ENCODE measurements around the gene GNG12. TPM values are rescaled to one million over a fixed set of nuclear protein-coding genes. Genes with fewer than 3 reads are reported as not detected.
A peak's percentile ranks its signal among the peaks of the same experiment; 100 is the strongest.

Gene GNG12
- total RNA-seq, 1 experiment from 2014 or later: 144 TPM

DNA sequence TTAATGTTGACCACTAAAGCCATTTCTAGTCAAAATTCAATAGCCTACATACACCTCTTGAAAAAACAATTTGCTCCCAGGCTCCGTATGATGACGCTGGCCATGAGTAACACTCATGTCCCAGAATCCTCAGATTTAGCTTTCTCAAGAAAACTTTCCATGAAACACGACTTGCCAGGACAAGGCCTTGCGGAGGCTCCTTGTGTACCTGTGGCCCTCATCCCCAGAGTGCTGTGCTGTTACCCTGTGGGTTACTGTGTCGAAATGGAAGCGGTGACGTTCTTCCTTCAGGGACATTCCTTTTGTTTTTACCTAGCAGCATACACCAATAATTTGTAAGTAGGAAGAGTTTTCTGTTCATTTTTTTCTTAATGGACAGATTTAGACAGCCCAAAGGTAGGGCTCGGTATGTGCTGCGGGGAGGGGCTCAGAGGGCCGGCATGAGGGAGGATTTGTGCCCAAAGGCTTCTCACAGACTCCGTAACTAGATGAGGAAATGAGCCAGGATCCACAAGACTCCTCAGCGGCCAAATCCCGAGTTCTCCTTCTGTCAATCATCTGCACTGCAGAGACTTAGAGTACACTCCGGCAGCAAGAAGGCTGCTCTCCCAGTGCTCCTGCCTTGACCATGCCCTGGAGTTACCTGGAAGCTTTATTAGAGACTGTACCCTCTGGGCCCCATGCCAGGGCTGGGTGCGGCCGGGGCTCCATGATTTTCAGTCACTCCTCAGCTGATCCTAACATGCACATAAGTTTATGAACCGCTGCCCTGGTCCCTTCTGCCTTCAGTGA lies 17.8 kb downstream of the GNG12 start:
- DNase-seq (ENCODE audit: low read depth): no peak

DNA sequence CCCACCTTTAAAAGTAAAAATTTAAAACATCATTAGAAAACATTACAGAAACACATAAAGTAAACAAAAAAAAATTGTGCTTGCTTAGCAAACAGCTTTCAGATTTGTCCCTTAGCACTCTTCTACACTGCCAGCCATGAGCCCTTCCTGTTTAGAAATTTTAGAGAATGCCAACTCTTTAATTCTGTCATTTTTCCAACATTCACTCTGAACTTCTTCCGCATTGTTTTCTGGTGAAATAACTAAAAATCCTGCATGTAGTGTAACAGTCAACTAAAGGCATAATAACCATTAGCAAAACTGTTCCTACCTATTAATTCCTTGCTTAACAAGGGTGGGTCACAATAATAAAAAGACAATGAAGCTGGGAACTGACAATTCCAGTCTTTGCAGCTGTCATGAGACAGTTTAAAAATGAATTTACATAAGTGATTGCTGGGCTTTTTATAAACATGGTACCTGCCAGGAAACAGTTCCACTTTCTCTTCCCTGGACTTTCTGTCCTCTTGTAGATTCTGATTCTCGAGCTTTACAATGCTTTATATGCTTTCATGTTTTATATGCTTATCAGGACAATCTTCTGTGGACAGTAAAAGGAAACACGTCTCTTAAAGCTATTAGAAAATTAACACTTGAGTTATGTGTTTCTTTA lies 19.0 kb downstream of the GNG12 start:
- DNase-seq (ENCODE audit: low read depth): no peak

DNA sequence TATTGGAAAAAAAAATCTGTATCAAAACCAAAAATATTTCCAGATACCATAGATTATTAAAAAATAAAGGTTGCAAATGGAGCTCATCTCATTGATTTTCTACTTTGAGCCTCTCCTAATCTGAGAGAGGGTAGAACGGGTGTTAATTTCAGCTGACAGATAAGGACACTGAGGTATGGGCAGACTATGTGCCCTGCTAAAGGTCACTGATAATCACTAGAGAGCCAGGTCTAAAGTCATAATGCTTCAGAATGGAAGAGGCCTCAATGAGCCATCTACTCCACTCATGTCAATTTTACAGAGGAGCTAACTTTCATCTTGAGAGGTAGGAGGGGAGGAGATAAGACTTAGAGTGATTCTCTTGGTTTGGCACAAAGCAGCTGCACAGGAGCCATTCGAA lies 21.0 kb downstream of the GNG12 start:
- DNase-seq (ENCODE audit: low read depth): no peak

DNA sequence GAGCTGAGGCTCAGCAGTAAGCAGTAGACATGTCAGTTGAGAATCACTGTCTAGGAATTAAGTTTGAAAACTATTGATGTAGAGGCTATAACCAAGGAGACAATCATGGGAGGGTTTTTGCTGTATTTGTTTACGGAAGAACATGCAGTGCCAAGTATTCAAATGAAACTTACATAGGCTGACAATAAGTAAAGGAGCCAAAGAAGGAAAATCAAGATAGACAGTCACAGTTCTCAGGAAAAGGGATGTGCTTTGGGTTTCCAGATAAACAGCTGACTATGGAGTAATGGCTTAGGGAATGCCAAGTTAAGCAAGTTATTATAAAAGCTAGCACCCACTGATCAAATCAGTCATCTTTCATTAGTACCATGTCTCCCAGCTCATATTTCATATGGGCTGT lies 21.5 kb downstream of the GNG12 start:
- no peak for DNase-seq (ENCODE audit: low read depth)

DNA sequence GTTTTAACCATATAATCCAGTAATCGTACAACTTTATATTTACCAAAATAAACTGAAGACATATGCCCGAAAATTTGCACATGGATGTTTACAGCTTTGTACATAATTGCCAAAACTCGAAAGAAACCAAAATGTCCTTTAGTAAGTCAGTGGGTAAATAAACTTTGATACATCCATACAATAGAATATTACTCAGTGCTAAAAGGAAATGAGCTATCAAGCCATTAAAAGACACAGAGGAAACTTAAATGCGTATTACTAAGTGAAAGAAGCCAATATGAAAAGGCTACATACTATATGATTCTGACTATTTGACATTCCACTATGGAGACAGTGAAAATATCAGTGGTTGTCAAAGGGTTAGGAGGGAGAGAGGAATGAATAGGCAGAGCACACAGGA lies 23.4 kb downstream of the GNG12 start:
- no peak for DNase-seq (ENCODE audit: low read depth)

DNA sequence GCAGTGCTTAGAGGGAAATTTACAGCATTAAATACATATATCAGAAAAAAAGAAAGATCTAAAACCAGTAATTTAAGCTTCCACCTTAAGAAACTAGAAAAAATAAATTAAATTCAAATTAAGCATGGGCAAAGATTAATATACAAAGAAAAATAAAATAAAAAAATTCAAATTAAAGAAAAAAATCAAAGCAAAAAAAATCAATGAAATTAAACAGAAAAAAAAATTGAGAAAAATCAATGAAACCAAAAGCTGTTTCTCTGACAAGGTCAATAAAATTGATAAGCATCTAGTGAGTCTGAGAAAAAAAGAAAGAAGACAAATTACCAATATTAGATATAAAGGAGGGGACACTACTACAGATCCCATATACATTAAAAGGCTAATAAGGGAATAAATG lies 26.0 kb downstream of the GNG12 start:
- DNase-seq (ENCODE audit: low read depth): no peak

DNA sequence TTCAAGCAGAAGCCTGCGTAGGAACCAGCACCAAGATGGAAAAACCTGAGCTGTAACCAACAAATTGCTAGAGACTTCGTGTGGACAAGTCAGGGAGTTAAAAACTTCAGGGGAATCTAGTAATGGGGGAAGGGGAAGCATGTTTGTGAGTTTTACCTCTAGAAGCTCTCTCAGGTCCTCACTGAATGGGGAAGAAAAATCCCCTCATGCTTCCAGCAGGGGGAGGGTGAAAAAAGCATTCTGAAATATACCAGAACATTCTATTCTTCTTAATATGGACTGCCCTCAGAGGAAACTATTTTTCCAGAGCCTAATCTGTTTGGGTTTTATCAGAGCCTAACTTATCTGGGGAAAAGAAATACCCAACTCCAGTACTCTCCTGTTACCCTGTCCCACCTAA lies 28.6 kb downstream of the GNG12 start:
- DNase-seq (ENCODE audit: low read depth): no peak

DNA sequence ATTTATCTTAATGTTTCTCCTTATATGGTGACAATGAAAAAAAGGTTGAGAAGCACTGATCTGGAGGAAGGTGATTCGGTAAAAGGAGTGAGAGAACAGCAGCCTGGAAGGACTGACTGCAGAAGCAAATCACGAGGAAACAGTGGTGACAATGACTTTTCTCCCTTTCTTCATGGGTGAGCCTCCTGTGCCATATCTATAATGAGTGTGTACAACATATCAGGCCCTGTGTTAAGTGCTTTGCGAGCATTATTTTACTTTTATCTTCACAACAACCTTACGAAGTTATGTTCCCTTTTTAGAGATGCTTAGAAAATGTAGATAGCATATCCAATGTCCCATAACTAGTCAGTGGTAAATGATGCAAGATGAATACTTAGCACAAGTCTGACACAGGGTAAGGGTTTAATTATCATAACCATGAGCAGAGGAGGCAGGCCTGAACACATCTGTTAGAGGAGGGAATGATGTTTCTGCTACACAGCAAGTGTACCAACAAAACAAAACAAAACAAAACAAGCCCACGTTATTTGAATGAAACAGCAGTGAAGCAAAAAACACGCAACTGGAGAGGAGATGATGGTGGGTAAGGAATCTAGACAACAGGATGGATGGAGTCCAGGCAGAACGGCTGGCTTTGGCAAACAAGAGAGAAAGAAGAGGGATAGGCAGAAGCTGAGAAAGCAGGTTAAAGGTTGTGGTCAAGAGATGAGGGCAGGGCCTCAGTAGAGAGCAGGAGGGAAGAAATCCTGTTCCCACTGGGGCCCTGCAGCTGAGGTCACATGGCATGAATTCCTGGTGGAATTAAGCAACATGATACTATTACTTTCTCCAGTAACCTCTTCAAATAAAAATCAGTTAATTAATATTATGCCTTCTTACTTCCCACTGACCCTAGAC lies 29.6 kb downstream of the GNG12 start:
- no peak for DNase-seq (ENCODE audit: low read depth)

DNA sequence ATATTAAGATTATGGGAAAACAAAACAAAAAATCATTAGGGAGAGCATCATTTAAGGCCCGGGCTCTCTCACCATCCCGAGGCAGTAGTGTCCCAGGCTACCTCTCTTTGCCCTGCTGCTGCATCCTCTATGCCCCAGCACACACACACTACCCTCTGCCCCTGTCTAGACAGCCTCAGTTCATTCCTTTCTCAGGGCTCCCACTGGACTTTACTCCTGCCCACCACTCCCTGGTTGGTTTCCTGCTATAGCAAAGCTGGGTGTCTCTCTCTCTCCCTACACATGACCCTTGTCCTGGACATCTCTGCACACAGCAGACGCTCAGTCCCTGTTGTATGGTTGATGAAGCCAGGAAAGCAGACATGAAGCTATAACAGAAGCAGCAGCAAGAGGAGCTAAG lies 30.7 kb downstream of the GNG12 start:
- no peak for DNase-seq (ENCODE audit: low read depth)

DNA sequence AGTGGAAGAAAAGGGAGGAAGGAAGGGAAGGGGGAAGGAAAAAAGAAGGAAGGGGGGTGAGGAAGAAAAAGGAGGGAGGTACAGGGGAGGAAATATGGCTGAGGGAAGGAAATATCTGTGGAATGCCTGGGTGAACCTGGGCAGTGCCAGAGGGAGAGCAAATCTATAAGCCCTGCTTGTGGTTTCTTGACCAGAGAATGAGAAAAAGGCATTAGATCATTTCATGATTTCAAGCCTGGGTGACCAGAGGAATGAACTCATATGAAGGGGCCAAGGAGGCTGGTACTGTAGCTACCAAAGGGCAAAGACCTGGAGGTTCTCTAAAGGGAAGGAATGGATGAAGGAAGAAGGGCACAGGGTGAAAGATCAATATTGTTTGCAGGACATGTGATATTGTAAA lies 31.4 kb downstream of the GNG12 start:
- DNase-seq (ENCODE audit: low read depth): no peak

DNA sequence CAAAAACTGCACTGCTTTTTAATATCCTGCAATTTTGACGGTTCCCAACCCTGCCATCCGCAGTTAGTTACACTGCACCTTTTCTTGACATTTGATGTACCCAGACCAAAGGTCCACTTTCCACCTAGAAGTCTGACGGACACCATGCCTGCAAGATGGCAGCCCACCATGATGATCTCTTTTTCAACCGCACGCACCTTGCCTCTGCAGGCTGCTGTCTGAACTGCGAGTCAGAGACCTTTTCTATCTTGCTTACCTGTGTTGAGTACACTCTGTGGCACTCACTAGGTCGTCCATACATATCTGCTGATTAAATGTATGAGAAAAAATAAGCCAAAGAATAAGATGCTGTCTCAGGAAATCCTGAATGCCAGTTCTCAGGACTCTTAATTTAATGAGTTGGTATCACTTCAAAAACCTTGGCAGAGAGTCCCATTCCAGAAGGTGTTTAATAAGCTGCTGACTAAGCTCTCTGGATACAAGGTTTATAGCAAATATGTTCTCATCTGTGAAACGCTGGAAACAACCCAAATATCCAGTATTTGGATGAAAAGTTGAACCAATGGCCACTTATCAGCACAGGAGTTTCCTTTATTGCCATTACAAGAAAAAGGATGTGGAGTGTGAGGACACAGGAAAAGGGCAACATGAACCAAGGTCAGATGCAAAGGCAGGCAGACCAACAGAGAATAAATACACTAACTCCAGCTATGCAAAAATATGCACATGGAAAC lies 37.9 kb downstream of the GNG12 start:
- DNase-seq (ENCODE audit: low read depth): no peak

DNA sequence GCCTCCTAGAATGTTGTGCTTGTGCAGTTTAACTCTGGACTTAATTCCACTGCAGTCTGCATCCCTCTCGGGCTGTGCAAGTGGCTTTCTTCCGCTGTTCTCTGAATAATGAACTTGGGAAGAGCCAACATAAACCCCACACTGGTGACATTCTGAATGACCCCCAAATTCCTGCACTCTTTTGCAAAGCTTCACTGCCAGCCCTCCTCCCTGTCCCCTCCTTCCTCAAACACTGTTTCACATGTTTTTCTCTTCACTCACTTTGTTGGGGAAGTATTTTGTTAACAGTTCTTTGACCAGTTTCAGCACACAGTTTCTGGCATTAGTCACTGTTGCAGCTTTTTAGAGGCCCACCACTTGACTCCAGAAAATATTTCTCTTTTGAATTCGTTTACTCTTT lies 39.7 kb downstream of the GNG12 start:
- DNase-seq (ENCODE audit: low read depth): peak; percentile 14

DNA sequence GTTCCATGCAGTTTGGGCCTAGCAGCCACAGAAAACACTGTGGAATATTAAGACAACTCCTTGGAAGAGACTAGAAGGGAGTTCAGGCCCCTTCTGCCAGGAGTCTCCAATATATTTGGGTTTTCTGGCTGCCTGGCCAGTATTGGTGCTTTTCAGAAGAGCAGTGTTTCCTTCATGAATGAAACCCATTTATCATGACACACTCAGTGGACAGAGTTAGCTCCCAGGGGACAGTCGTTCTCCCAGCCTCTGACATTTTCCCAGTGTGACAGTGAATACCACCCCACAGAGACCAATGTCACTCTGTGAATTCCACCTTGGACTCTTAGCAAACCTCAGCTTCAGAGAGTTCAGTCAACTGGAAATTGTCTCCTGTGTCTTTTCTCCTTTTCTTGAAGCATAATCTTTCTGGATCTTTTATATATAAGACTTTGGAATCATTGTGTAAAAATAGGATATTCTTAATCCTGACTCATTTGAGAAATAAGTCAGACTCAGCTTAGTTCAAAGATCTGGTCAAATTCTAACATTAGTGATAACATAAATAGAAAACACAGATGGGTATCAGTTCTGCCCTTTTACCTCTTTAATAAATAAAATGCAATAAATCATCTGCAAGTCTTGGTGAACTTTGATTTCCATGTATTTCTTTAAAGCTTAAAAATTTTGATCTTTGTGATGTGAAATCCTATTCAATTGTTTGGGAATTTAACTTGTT lies 40.4 kb downstream of the GNG12 start:
- DNase-seq (ENCODE audit: low read depth): peak; percentile 11

DNA sequence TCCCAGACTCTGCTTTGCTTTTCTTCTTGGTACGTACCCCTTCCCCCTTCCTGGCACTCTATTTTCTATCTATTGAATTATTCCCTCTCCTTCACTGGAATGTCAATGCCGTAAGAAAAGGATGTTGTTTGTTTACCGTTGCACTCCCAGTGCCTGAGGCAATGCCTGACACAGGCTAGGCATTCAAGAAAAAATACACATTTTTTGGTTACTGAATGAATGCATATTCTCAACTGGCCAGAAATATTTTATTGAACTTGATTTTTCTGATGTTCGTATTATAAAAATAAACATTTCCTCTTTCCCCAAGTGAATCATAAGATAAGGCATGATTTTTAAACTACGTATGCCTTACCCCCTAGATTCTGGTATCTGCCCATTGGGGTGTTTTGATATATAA lies 41.2 kb downstream of the GNG12 start:
- DNase-seq (ENCODE audit: low read depth): no peak

DNA sequence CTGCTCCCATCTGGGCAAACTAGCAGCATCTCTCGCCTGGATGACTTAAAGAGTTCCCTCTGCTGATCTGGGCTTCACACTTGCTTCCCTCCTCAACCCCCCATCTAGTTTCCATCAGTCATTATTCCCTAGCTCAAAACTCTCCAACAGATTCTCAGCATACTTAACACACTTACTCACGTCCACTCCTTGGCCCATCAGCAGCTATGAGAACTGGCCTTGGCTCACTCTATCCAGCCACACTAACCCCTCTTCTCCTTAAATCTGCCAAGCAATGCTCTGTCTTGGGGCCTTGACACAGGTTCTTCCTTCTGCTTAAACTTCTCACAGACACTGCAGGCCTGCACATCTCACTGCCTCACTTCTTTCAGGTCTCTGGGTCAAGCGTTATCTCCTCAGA lies 41.6 kb downstream of the GNG12 start:
- DNase-seq (ENCODE audit: low read depth): peak; percentile 92

DNA sequence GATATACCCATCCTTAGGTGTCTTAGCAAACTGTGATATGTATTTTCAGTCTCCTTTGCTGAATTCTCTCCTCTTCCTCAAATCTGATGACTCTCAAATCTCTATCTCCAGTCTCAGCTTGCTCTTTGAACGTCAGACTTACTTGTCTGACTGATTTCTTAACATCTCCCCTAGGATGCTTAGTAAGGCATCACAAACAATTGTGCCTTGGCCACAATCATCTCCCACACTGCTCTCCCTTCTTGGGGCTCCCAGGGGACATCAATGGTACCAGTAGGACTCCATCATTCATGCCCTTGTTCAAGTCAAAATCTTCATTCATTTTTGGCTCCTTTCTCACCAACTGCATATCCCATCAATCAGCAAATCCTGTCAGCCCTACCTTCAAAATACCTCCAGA lies 42.0 kb downstream of the GNG12 start:
- no peak for DNase-seq (ENCODE audit: low read depth)

DNA sequence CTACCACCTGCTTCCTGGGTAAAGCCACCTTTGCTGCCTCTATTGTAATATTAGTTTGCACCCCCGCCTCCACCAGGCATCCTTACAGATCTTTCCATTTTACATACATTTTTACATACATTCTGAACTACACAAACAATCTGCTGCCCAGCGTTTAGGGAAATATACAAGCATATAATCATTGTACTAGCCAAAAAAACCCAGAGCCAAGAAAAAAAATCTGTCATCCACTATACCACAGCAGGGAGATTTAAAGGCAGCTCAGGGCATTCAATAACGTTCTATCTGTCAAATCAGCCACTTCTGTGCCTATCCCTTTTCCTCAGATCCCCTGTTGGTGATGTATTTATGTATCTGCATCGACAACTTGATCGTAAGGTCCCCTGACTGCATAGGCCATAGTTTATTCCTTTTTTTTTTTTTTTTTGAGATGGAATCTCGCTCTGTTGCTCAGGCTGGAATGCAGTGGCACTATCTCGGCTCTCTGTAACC lies 43.0 kb downstream of the GNG12 start:
- DNase-seq (ENCODE audit: low read depth): no peak

DNA sequence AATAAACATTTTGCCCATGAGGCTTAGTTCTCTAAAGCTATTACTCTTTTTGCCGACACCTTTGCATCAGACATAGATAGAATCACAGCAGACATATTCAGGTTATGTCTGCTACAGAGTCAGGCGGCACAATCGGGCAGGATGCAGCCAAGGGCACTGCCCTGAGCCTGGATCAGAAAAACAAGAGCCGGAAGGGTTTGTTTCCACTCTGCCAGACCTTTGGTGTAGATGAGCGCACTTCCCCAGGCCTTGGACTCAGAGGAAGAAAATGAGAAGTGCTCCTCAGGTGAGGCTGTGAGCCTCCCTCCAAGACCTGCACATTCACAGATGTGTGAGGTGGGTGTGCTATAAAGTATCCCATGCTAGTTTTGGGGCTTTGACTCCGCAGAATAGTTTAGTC lies 43.7 kb downstream of the GNG12 start:
- DNase-seq (ENCODE audit: low read depth): no peak

DNA sequence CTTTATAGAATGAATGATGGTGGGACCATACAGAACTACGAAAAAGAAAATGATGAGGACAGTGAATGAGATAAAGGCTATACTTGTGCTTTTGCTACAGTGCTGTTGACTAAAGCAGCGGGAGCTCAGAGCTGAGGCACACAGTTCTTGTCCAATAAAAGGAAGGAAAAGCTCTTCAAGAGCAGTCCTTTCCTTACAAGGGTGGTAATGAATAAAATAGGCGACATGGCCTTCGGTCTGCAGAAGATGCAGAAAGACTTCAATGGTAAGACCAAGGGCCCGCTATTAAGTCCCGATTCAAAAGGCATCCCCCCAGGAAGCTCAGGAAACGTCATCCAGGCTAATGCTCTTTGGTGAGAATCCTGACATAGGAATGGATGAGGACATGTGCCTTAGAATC lies 44.4 kb downstream of the GNG12 start:
- DNase-seq (ENCODE audit: low read depth): no peak

DNA sequence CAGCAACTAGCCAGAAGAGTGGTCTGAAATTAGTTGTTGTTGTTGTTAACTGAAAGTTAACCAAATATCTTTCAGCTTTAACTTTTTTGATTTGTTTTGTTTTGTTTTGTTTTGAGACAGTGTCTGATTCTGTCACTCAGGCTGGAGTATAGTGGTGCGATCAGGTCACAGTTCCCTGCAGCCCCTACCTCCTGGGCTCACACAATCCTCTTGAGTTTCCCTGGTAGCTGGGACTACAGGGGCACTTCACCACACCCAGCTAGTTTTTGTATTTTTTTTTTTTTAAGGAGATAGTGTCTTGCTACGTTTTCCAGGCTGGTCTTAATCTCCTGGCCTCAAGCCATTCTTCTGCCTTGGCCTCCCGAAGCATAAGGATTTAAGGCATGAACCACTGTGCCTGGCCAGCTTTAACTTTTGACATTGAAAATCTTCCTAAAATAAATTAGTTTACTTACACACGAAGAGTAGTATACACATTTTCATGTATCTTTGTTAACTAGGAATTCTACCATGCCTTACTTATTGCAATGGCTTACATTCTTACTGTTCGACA lies 45.0 kb downstream of the GNG12 start:
- no peak for DNase-seq (ENCODE audit: low read depth)

Data from HT1080 (cell line).